H54 (cell line): Measurements from ENCODE around the gene ADAP2.
"Not testable (repeated sequence)": the region's sequence is repeated elsewhere in the genome, so short reads cannot be mapped to it uniquely, and the experiment has no call there.

ENCODE experiments used
- DNase-seq: peaks from one replicate; pipeline ENCODE4 v3.0.0; 2011; ENCODE audit warnings: low spot score, mixed read lengths; ENCODE audit not compliant: insufficient read length
- FAIRE-seq: peaks from 3 replicates; lab custom pipeline; 2011; peaks lifted over from hg19 to GRCh38; lab: Jason Lieb, UNC
- POLR2A ChIP-seq: IDR thresholded peaks from 2 replicates; pipeline ENCODE4 v1.6.1; 2011; ENCODE audit warnings: low read depth, mild to moderate bottlenecking, low read length

Gene ADAP2

GRCh38 chr17:30920683-30921543 lies 832 bp upstream of the ADAP2 start:
- FAIRE-seq (no peak), DNase-seq (no peak)
- no peak for TF ChIP-seq POLR2A

DNA sequence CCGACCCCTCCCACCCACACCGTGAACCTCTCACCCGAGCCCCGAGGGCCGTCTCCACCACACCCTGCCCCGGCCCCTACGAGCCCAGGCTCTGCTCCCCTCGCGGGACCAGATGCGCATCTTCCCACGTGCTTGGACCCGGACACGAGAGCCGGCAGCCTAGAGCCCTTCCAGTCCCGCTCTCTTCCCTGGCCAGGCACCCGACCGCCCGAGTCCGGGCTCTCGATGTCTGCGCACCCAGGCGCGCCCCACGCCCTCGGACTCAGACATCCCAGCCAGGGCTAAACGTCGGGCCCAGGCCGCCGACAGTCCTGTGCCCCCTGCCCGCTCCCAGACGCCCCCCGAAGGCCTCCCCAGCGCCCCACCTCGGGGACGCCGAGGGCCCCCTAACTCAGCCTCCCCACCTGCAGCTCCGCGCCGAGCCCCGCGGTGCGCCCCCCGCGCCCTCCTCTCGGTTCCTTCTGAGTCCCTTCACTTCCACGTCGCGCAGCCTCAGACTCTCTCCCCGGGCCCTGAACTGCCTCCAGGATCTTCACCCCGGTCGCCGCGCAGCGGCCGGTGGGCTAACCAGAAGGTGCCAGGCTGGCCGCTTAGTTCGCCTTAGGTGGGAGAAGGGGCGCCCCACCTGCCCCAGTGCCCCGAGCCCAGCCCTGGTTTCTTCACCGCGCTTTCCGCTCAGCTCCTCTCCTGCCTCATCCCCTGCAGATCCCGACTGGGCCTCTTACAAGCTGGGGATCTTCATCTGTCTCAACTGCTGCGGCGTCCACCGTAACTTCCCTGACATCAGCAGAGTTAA lies 688 bp downstream of the ADAP2 start:
- FAIRE-seq (no peak), DNase-seq (no peak)
- no peak for TF ChIP-seq POLR2A

GRCh38 chr17:30924341-30924740 lies 2.6 kb downstream of the ADAP2 start:
- DNase-seq (no peak), FAIRE-seq (no peak)
- TF ChIP-seq POLR2A, result no peak

DNA sequence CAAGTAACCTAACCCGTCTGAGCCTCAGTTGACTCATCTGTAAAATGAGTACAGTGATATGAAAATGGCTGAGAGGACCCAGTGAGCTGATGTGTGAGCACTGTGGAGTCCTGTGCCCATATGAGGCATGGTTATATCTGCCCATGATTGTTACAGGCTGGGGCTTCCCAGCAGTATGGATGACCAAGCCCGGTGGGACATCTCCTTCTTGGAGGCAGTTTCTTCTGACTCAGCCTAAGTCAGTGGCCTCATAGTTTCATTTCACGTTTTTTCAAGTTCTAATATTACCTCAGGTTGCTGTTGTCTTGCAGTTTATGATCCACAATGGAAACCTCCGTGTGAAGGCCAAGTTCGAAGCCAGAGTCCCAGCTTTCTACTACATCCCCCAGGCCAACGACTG lies 4.8 kb downstream of the ADAP2 start:
- DNase-seq, result no peak
- FAIRE-seq, result no peak
- TF ChIP-seq POLR2A, result no peak

GRCh38 chr17:30927756-30928155 lies 6.0 kb downstream of the ADAP2 start:
- no peak for FAIRE-seq
- no peak for TF ChIP-seq POLR2A
- no peak for DNase-seq

DNA sequence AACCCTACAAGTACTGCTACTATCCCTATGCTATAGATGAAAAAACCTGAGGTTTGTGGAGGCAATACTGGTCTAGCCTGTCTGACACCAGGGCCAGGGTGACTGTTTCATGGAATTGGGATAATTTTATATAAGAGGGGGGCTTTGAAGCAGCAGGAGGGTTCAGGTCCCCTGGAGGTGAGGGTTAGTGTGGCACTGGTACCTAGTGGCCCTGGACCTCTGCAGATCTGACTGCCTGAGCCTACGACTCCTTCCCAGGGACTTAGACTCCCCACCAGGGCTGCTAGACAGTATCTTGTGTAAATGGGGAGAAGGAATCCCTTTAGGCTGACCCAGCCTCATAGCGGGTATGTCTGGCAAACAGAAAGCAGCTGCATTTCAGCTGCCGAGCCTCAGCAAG lies 6.8 kb downstream of the ADAP2 start:
- no peak for TF ChIP-seq POLR2A
- DNase-seq, result no peak
- FAIRE-seq, result no peak

- DNase-seq, result no peak
- no peak for FAIRE-seq
- no peak for TF ChIP-seq POLR2A
Measured at GRCh38 chr17:30929081-30929633, 7.4 kb downstream of the ADAP2 start.

DNA sequence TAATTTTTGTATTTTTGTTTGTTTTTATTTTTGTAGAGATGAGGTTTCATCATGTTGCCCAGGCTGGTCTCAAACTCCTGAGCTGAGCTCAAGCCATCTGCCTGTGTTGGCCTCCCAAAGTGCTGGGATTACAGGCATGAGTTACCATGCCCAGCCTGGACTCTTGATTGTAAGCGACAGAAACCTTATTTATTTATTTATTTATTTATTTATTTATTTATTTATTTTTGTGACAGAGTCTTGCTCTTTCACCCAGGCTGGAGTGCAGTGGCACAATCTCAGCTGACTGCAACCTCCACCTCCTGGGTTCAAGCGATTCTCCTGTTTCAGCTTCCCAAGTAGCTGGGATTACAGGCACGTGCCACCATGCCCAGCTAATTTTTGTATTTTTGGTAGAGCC lies 8.1 kb downstream of the ADAP2 start:
- FAIRE-seq, DNase-seq: not testable (repeated sequence)

DNA sequence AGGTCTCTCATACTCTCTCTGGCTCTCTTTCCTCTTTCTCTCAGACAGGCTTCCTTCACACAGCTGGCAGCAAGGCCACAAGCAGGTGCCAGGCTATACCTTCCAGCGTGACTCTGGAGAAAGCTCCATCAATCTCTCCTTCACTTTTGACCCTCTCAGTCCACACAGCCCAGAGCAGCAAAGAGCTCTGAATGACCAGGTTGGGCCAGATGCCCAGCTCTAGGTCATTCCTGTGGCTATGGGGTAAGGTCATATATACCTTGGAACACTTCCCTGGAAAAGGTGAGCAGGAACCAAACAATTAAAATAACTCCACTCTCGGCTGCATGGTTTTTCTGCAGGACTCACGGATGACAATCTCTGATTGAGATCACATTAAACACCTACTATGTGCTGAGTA lies 8.8 kb downstream of the ADAP2 start:
- no peak for FAIRE-seq
- no peak for TF ChIP-seq POLR2A
- DNase-seq, result no peak

DNA sequence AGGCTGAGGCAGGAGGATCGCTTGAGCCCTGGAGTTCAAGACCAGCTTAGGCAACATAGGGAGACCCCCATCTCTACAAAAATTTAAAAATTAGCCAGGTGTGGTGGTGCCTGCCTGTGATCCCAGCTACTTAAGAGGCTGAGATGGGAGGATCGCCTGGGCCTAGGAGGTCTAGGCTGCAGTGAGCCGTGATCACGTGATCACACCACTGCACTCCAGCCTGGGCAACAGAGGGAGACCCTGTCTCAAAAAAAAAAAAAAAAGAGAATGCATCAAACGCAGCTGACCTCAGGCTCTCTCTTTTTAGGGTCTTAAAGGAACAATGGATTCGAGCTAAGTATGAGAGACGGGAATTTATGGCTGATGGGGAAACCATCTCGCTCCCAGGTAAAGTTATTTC lies 9.8 kb downstream of the ADAP2 start:
- not testable (repeated sequence) for DNase-seq, FAIRE-seq

- TF ChIP-seq POLR2A, result no peak
- no peak for FAIRE-seq
- no peak for DNase-seq
Measured at GRCh38 chr17:30933966-30934365, 12.2 kb downstream of the ADAP2 start.

DNA sequence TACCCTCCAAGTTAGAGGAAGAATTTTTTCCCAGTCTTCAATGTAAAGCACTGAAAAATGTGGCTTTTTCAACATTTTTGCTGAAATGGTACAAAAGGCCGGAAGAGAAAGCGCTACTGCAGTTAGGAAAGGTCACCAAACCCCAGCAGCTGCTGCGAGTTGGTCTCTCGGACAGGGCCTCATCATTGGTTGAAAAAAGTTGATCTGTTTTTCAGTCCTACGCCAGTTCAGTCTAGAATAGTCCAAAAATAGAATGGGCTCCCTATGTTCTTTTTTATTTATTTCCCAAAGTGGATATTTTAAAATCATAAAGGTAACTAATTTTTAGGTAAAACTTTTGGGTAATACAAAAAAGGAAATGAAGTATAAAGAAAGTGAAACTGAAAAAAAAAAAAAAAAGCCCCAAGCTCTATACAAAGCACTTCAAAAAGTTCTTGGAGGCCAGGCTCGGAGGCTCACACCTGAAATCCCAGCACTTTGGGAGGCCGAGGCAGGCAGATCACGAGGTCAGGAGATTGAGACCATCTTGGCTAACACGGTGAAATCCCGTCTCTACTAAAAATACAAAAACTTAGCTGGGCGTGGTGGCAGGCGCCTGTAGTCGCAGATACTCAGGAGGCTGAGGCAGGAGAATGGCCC lies 17.4 kb downstream of the ADAP2 start:
- no peak for FAIRE-seq
- DNase-seq, result no peak
- no peak for TF ChIP-seq POLR2A

- no peak for TF ChIP-seq POLR2A
- FAIRE-seq (no peak), DNase-seq (no peak)
Measured at GRCh38 chr17:30942308-30943079, 20.7 kb downstream of the ADAP2 start.

DNA sequence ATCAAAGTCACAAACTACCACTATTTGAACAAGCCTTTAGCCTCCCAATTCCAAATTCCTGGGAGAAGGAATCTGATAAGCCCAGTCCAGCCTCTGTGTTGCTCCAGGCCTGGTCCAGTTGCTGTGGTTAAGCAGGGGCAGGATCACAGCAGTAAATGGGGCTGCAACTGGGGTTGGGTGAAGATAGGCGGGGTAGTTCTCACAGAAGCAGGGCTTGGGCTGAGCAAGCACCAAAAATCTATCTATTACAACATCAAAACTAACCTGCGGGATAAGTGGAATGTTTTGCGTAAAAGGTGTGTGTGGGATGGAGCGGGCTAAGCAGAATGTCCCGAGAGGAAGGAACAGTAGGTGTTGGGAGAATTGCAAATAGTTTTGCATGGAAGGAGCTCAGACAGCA lies 26.1 kb downstream of the ADAP2 start:
- FAIRE-seq, result no peak
- no peak for TF ChIP-seq POLR2A
- no peak for DNase-seq
